Kidney epithelial cell (primary cell): ENCODE measurements around the gene TC2N. TPM values are rescaled to one million over a fixed set of nuclear protein-coding genes. Genes with fewer than 3 reads are reported as not detected.

Source experiments
- DNase-seq: peaks from one replicate; pipeline ENCODE4 v3.0.0-alpha.2; 2010; ENCODE audit warnings: low read depth
- H3K27me3 ChIP-seq: 2 replicates; pipeline ENCODE4 v1.6.0; 2011; ENCODE audit warnings: low read length; ENCODE audit not compliant: control insufficient read depth, insufficient read depth
- H3K36me3 ChIP-seq: 2 replicates; pipeline ENCODE4 v1.5.1; 2011; ENCODE audit warnings: low read length; ENCODE audit not compliant: control insufficient read depth, insufficient read depth
- H3K4me3 ChIP-seq: 2 replicates; pipeline ENCODE4 v1.5.1; 2011; ENCODE audit warnings: low read depth, mild to moderate bottlenecking, control low read depth, low read length
- CTCF ChIP-seq: IDR thresholded peaks from 2 replicates; pipeline ENCODE4 v1.5.1; 2011; ENCODE audit warnings: mild to moderate bottlenecking, moderate library complexity, low read length, control low read depth, inconsistent platforms; ENCODE audit not compliant: insufficient read depth, poor library complexity, severe bottlenecking
- total RNA-seq: library from RNA; depleted of rRNA; stranded (reverse); fragments of >200 nt; gene quantifications from 2 replicates; pipeline ENCODE4 v1.2.3, GENCODE V29; 2015

The TC2N gene
- total RNA-seq, 1 donor from 2014 or later = 9.6 TPM

- no peak for TF ChIP-seq CTCF
These were observed 26.3 kb downstream of the TC2N start for GRCh38 chr14:91841065-91841464.

GRCh38 chr14:91839749-91840148 lies 27.6 kb downstream of the TC2N start:
- no peak for TF ChIP-seq CTCF
- H3K4me3 ChIP-seq = no peak overlapping the region
- DNase-seq = no peak
- H3K27me3 ChIP-seq = peaks cover 18% of the 10 kb centered on the region
- no peaks in the 10 kb centered on the region for H3K36me3 ChIP-seq

More at GRCh38 chr14:91841065-91841464, 26.3 kb downstream of the TC2N start:
- no peaks in the 10 kb centered on the region for H3K36me3 ChIP-seq
- H3K27me3 ChIP-seq = peaks cover 12% of the 10 kb centered on the region
- H3K4me3 ChIP-seq = no peak overlapping the region
- no peak for DNase-seq

- Histone ChIP-seq H3K36me3 (no peaks in the 10 kb centered on the region), H3K27me3 (peaks cover 21% of the 10 kb centered on the region), H3K4me3 (peak overlapping the region; percentile 39)
- no peak for TF ChIP-seq CTCF
- DNase-seq = no peak
These were observed 30.3 kb downstream of the TC2N start for GRCh38 chr14:91837076-91837475.

- no peak for DNase-seq
- Histone ChIP-seq H3K36me3 (no peaks in the 10 kb centered on the region), H3K4me3 (peak overlapping the region; percentile 39), H3K27me3 (peaks cover 21% of the 10 kb centered on the region)
- TF ChIP-seq CTCF = no peak
These were observed 31.2 kb downstream of the TC2N start for GRCh38 chr14:91835920-91836843.

- no peak for DNase-seq
These were observed 32.0 kb downstream of the TC2N start for GRCh38 chr14:91835197-91835919.

More at GRCh38 chr14:91835197-91835919, 32.0 kb downstream of the TC2N start:
- Histone ChIP-seq H3K4me3 (peak overlapping the region; percentile 39), H3K36me3 (no peaks in the 10 kb centered on the region), H3K27me3 (peaks cover 21% of the 10 kb centered on the region)
- no peak for TF ChIP-seq CTCF
